Measurements from ENCODE around the gene GATA3. TPM values are rescaled to one million over a fixed set of nuclear protein-coding genes. Genes with fewer than 3 reads are reported as not detected.

GATA3 gene
- polyA plus RNA-seq, 1 experiment = 0.06 TPM

GRCh38 chr10:8075282-8076260, 21.1 kb downstream of the GATA3 start:
- no peaks in the 10 kb centered on the region for H3K27me3 ChIP-seq (ENCODE audit: control insufficient read depth, insufficient read depth, low read length)
- POLR2A ChIA-PET = no interaction called here
- CTCF ChIA-PET = interaction anchor here (0.6 to 0.9 kb wide), 2 partner anchors 16 to 974 kb away, joined by 3 read pairs; no protein-coding TSS in a partner anchor
- H3K36me3 ChIP-seq (ENCODE audit: control insufficient read depth, insufficient read depth, low read length) = no peaks in the 10 kb centered on the region
- DNase-seq (ENCODE audit: low read depth) = no peak
- no peak overlapping the region for H3K4me3 ChIP-seq (ENCODE audit: low read depth, low read length)
- no peak for TF ChIP-seq CTCF (IDR thresholded peaks at IDR 0.05; ENCODE audit: insufficient read depth, low read depth, low read length)

DNA sequence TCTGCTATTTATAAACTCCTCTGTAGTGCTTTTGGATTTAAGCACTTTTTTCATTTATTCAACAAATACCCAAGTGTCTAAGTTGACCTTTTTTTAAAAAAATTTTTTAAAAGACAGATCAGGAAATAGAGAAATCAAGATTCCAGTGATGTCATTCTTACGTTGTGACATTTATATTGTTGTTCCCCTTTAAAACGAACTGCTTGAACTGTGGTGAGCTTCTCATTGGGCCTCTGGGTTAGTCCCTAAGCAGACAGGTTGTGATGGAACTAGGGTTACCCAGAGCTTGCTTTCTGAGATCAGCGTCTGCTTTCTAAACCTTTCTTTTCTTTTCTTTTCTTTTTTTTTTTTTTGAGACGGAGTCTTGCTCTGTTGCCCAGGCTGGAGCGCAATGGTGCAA, 22.4 kb downstream of the GATA3 start:
- Histone ChIP-seq H3K36me3 (ENCODE audit: control insufficient read depth, insufficient read depth, low read length) (no peaks in the 10 kb centered on the region), H3K27me3 (ENCODE audit: control insufficient read depth, insufficient read depth, low read length) (no peaks in the 10 kb centered on the region), H3K4me3 (ENCODE audit: low read depth, low read length) (no peak overlapping the region)
- ChIA-PET CTCF (interaction anchor here (0.6 kb wide), 1 partner anchor 151 kb away, joined by 3 read pairs; no protein-coding TSS in a partner anchor), POLR2A (no interaction called here)
- no peak for DNase-seq (ENCODE audit: low read depth)
- TF ChIP-seq CTCF (IDR thresholded peaks at IDR 0.05; ENCODE audit: insufficient read depth, low read depth, low read length) = no peak

DNA sequence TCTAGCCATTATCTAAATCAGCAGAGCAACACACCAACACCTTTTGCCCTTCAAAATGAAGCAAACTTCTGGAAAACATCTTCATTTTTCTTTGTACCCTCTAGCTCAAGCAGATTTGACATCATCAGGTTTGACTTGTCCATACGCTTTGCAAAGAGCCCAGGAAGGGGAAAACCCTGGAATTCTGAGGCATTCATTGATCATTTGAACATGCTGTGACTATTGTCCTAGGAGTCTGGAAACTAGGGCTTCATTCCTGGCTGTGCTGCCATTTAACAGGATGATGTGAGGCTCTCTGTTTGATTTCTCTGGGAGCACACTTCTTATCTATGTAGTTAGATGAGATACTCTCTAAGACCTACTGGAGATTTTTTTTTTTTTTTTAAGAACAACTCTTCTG, 23.5 kb downstream of the GATA3 start:
- Histone ChIP-seq H3K4me3 (ENCODE audit: low read depth, low read length) (no peak overlapping the region), H3K27me3 (ENCODE audit: control insufficient read depth, insufficient read depth, low read length) (no peaks in the 10 kb centered on the region), H3K36me3 (ENCODE audit: control insufficient read depth, insufficient read depth, low read length) (no peaks in the 10 kb centered on the region)
- DNase-seq (ENCODE audit: low read depth) = no peak
- POLR2A ChIA-PET = no interaction called here
- no peak for TF ChIP-seq CTCF (IDR thresholded peaks at IDR 0.05; ENCODE audit: insufficient read depth, low read depth, low read length)
- CTCF ChIA-PET = no interaction called here

DNA sequence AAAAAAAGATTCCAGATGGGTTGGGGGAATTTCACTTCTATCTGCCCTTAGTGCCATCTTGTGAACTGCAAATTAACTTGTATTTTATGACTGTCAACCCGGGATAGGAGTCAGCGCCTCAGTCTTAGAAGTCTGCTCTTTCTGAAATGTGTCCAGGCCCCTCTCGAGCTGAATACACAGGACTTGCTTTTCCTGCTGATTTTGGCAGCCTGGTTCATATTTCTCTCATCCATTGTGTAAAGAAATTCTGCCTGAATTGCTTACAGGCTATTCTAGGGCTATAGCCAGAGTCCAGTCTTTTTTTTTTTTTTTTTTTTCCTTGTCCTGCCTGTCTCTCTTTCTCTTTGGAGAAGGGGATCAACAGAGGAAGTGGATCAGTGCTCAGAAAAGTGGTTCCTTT, 24.6 kb downstream of the GATA3 start:
- Histone ChIP-seq H3K36me3 (ENCODE audit: control insufficient read depth, insufficient read depth, low read length) (no peaks in the 10 kb centered on the region), H3K27me3 (ENCODE audit: control insufficient read depth, insufficient read depth, low read length) (no peaks in the 10 kb centered on the region), H3K4me3 (ENCODE audit: low read depth, low read length) (no peak overlapping the region)
- no peak for DNase-seq (ENCODE audit: low read depth)
- CTCF ChIA-PET = no interaction called here
- POLR2A ChIA-PET = no interaction called here
- no peak for TF ChIP-seq CTCF (IDR thresholded peaks at IDR 0.05; ENCODE audit: insufficient read depth, low read depth, low read length)

DNA sequence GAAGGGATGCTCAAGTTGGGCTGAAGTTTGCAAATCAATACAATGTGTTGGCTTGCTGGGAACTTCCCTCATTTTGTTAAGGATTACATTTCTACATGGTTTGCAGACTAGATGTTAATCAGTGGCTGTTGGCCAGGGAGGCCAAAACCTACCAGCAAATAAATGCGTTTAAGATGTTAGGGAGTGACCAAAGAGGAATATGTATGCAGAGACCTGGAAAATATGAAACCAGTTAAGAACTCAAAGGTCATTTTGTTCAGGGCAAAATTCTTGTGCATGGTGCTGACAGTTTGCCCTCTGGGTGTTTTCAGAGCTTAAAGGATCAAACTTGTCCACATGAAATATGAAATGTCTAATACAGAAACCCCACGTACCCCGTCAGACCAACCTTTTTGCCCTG, 30.3 kb downstream of the GATA3 start:
- no peak for DNase-seq (ENCODE audit: low read depth)
- POLR2A ChIA-PET = no interaction called here
- no peaks in the 10 kb centered on the region for H3K36me3 ChIP-seq (ENCODE audit: control insufficient read depth, insufficient read depth, low read length)
- TF ChIP-seq CTCF (IDR thresholded peaks at IDR 0.05; ENCODE audit: insufficient read depth, low read depth, low read length) = no peak
- no peaks in the 10 kb centered on the region for H3K27me3 ChIP-seq (ENCODE audit: control insufficient read depth, insufficient read depth, low read length)
- CTCF ChIA-PET = no interaction called here
- H3K4me3 ChIP-seq (ENCODE audit: low read depth, low read length) = no peak overlapping the region

All from BJ (cell line).